ENCODE measurements around the gene ACSM2B. TPM values are rescaled to one million over a fixed set of nuclear protein-coding genes. Genes with fewer than 3 reads are reported as not detected.
"Not testable (repeated sequence)": the region's sequence is repeated elsewhere in the genome, so short reads cannot be mapped to it uniquely, and the experiment has no call there.

ACSM2B gene
- total RNA-seq, 1 experiment from 2014 or later: not detected

- Mint-ChIP-seq H3K27ac (ENCODE audit: low read depth, unreplicated experiment) (no peak overlapping the region), H3K9me3 (ENCODE audit: unreplicated experiment) (peaks cover 9% of the 10 kb centered on the region), H3K27me3 (ENCODE audit: insufficient read depth, unreplicated experiment) (no peaks in the 10 kb centered on the region), H3K4me3 (ENCODE audit: unreplicated experiment) (no peak overlapping the region), H3K4me1 (ENCODE audit: insufficient read depth, unreplicated experiment) (no peaks in the 10 kb centered on the region), H3K36me3 (ENCODE audit: insufficient read depth, unreplicated experiment) (peaks cover 6% of the 10 kb centered on the region)
- no peak for TF ChIP-seq CTCF (IDR thresholded peaks at IDR 0.05; ENCODE audit: unreplicated experiment)
- BruUV-seq (replicated peaks): no TSS peak
- CTCF ChIA-PET: no interaction called here
- no peak for DNase-seq (ENCODE audit: unreplicated experiment)
- intact Hi-C loops (cut with micrococcal nuclease): no loop called here
- POLR2A ChIA-PET: no interaction called here
Measured at GRCh38 chr16:20507280-20507679, 68.9 kb downstream of the ACSM2B start.

- ChIA-PET CTCF (no interaction called here), POLR2A (no interaction called here)
- no peak for DNase-seq (ENCODE audit: unreplicated experiment)
- no peaks in the 10 kb centered on the region for H3K27me3 Mint-ChIP-seq (ENCODE audit: insufficient read depth, unreplicated experiment)
- peaks cover 9% of the 10 kb centered on the region for H3K9me3 Mint-ChIP-seq (ENCODE audit: unreplicated experiment)
- no peak for TF ChIP-seq CTCF (IDR thresholded peaks at IDR 0.05; ENCODE audit: unreplicated experiment)
- H3K27ac Mint-ChIP-seq (ENCODE audit: low read depth, unreplicated experiment): no peak overlapping the region
- peaks cover 6% of the 10 kb centered on the region for H3K36me3 Mint-ChIP-seq (ENCODE audit: insufficient read depth, unreplicated experiment)
- H3K4me3 Mint-ChIP-seq (ENCODE audit: unreplicated experiment): no peak overlapping the region
- intact Hi-C loops (cut with micrococcal nuclease): no loop called here
- no TSS peak for BruUV-seq (replicated peaks)
- H3K4me1 Mint-ChIP-seq (ENCODE audit: insufficient read depth, unreplicated experiment): no peaks in the 10 kb centered on the region
Measured at GRCh38 chr16:20504418-20504817, 71.7 kb downstream of the ACSM2B start.

GRCh38 chr16:20491448-20491847, 84.7 kb downstream of the ACSM2B start:
- H3K27me3 Mint-ChIP-seq (ENCODE audit: insufficient read depth, unreplicated experiment); BruUV-seq (replicated peaks); H3K27ac Mint-ChIP-seq (ENCODE audit: low read depth, unreplicated experiment); intact Hi-C loops (cut with micrococcal nuclease); H3K36me3 Mint-ChIP-seq (ENCODE audit: insufficient read depth, unreplicated experiment); H3K9me3 Mint-ChIP-seq (ENCODE audit: unreplicated experiment); POLR2A ChIA-PET; H3K4me3 Mint-ChIP-seq (ENCODE audit: unreplicated experiment); CTCF ChIA-PET; DNase-seq (ENCODE audit: unreplicated experiment); H3K4me1 Mint-ChIP-seq (ENCODE audit: insufficient read depth, unreplicated experiment): not testable (repeated sequence)

GRCh38 chr16:20490994-20491393, 85.2 kb downstream of the ACSM2B start:
- intact Hi-C loops (cut with micrococcal nuclease); H3K4me1 Mint-ChIP-seq (ENCODE audit: insufficient read depth, unreplicated experiment); H3K27me3 Mint-ChIP-seq (ENCODE audit: insufficient read depth, unreplicated experiment); H3K9me3 Mint-ChIP-seq (ENCODE audit: unreplicated experiment); H3K36me3 Mint-ChIP-seq (ENCODE audit: insufficient read depth, unreplicated experiment); CTCF ChIA-PET; POLR2A ChIA-PET; DNase-seq (ENCODE audit: unreplicated experiment); H3K4me3 Mint-ChIP-seq (ENCODE audit: unreplicated experiment); BruUV-seq (replicated peaks); H3K27ac Mint-ChIP-seq (ENCODE audit: low read depth, unreplicated experiment): not testable (repeated sequence)

Other genes with a start within 250 kb of the ACSM2B start
- gene GP2, start 248.9 kb downstream of the ACSM2B start, total RNA-seq (2022): not detected in 2 replicates
- not detected in 2 replicates for gene UMOD, start 223.7 kb downstream of the ACSM2B start, total RNA-seq (2022)
- not detected in 2 replicates for gene PDILT, start 171.6 kb downstream of the ACSM2B start, total RNA-seq (2022)
- 0.22 and 0.54 TPM in 2 replicates for gene ACSM5, start 166.8 kb downstream of the ACSM2B start, total RNA-seq (2022)
- not detected in 2 replicates for gene ACSM2A, start 124.8 kb downstream of the ACSM2B start, total RNA-seq (2022)
- not detected in 2 replicates for gene ACSM1, start 121.3 kb upstream of the ACSM2B start, total RNA-seq (2022)
- 26.5 and 38.7 TPM in 2 replicates for gene THUMPD1, start 165.5 kb upstream of the ACSM2B start, total RNA-seq (2022)
- gene ACSM3, start 187.6 kb upstream of the ACSM2B start, total RNA-seq (2022): 2.0 and 2.3 TPM in 2 replicates
- 26.8 and 28.4 TPM in 2 replicates for gene ERI2, start 230.1 kb upstream of the ACSM2B start, total RNA-seq (2022)
- 3.8 and 6.1 TPM in 2 replicates for gene REXO5, start 230.2 kb upstream of the ACSM2B start, total RNA-seq (2022)

All from MCF 10A (cell line).